Daoy (cell line): ENCODE measurements around the gene CELSR1. TPM values are rescaled to one million over a fixed set of nuclear protein-coding genes. Genes with fewer than 3 reads are reported as not detected.
A peak's percentile ranks its signal among the peaks of the same experiment; 100 is the strongest.

Experiments used
- DNase-seq: peaks from one replicate; pipeline ENCODE4 v3.0.0-alpha.2; 2015; ENCODE audit warnings: low read depth
- total RNA-seq: library from RNA; depleted of rRNA; stranded (reverse); fragments of >200 nt; shearing (Covaris generic); gene quantifications from 2 replicates; pipeline ENCODE4 v1.2.3, GENCODE V29; 2014

CELSR1 gene
- total RNA-seq, 1 experiment from 2014 or later: 2.9 TPM

- no peak for DNase-seq
These were observed 171.1 kb downstream of the CELSR1 start for GRCh38 chr22:46366327-46366731.

GRCh38 chr22:46365166-46365624 lies 172.2 kb downstream of the CELSR1 start:
- DNase-seq: no peak

GRCh38 chr22:46364341-46365165 lies 172.9 kb downstream of the CELSR1 start:
- no peak for DNase-seq

- DNase-seq: no peak
These were observed 173.7 kb downstream of the CELSR1 start for GRCh38 chr22:46363611-46364321.

- DNase-seq: no peak
These were observed 174.4 kb downstream of the CELSR1 start for GRCh38 chr22:46362934-46363515.

- no peak for DNase-seq
These were observed 175.1 kb downstream of the CELSR1 start for GRCh38 chr22:46362203-46362933.

GRCh38 chr22:46361826-46362202 lies 175.6 kb downstream of the CELSR1 start:
- DNase-seq: no peak

- DNase-seq: no peak
These were observed 176.5 kb downstream of the CELSR1 start for GRCh38 chr22:46360891-46361290.

GRCh38 chr22:46360097-46360496 lies 177.3 kb downstream of the CELSR1 start:
- no peak for DNase-seq

GRCh38 chr22:46359362-46359761 lies 178.1 kb downstream of the CELSR1 start:
- no peak for DNase-seq

GRCh38 chr22:46358766-46359165 lies 178.7 kb downstream of the CELSR1 start:
- DNase-seq: no peak

GRCh38 chr22:46357711-46358520 lies 179.5 kb downstream of the CELSR1 start:
- DNase-seq: no peak

- no peak for DNase-seq
These were observed 180.6 kb downstream of the CELSR1 start for GRCh38 chr22:46356496-46357480.

- DNase-seq: no peak
These were observed 181.4 kb downstream of the CELSR1 start for GRCh38 chr22:46355996-46356471.

GRCh38 chr22:46355369-46355995 lies 181.9 kb downstream of the CELSR1 start:
- DNase-seq: peak; percentile 62

GRCh38 chr22:46354993-46355305 lies 182.5 kb downstream of the CELSR1 start:
- no peak for DNase-seq

GRCh38 chr22:46354176-46354992 lies 183.0 kb downstream of the CELSR1 start:
- DNase-seq: no peak

GRCh38 chr22:46353483-46354105 lies 183.8 kb downstream of the CELSR1 start:
- no peak for DNase-seq
